ENCODE measurements around the gene DLGAP4.

GRCh38 chr20:36320261-36320897, 14.2 kb downstream of the DLGAP4 start:
- TF ChIP-seq ZFP30 (CRISPR knock-in tag; IDR thresholded peaks at IDR 0.05) = no peak
- no peak for TF ChIP-seq PATZ1 (CRISPR knock-in tag; IDR thresholded peaks at IDR 0.05; ENCODE audit: borderline replicate concordance)
- no peak for TF ChIP-seq ZNF70 (CRISPR knock-in tag; IDR thresholded peaks at IDR 0.05)
- no peak for TF ChIP-seq SNAI2 (CRISPR knock-in tag; IDR thresholded peaks at IDR 0.05)

All from SK-N-SH treated with all-trans-retinoic acid at 6 μM for 48 hours (cell line).